Stomach (tissue), 4 donors: ENCODE results near the gene LDB3.

ENCODE experiments used
- POLR2A ChIP-seq, 4 donors: fragments of 450-650 bp; IDR thresholded peaks; one replicate each; pipeline ENCODE4 v1.6.1; 2016; ENCODE audit warnings: antibody characterized with exemption in 4 of 4, control low read depth in 2 of 4, mild to moderate bottlenecking in 1 of 4, moderate library complexity in 1 of 4
- POLR2AphosphoS5 ChIP-seq, 3 donors: sonication (generic); formaldehyde crosslinking; IDR thresholded peaks; one replicate each; pipeline ENCODE4 v1.6.1; 2016; ENCODE audit warnings: antibody characterized with exemption in 3 of 3
- TF ChIP-seq, protein P1 (sequence below), 7 experiments: fragments of 450-650 bp in 4 of 7; fragments of 200-600 bp in 3 of 7; sonication (generic) in 3 of 7; IDR thresholded peaks; one replicate each; pipeline ENCODE4 v1.5.1; 2016 to 2019; ENCODE audit warnings: antibody characterized with exemption in 7 of 7, control low read depth in 2 of 7, mild to moderate bottlenecking in 1 of 7

DNA sequence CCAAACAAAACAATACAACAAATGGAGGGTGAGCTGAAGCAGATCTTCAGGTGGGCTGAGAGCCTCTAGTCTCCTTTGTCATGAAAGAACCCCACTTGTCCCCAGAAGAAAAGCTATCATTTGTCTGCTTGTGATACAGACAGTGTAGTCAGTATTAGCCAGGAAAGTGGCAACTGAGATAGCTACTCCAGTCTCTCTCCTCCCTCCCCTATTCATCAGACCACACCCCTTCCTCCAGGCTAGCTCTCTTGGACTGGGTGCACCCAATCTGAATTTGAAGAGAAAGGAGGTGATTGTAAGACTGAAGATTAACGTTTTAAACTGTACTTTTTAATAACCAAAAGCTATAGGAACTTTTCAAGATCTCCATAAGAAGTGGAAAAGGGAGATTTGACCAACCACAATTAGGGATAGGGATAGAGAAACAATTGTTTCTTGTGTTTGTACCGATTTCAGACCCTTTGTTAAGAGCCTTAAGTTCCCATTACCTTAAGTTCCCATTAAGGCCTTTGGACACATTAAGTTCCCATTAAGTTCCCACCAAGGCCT, 102.2 kb downstream of the LDB3 start:
- TF ChIP-seq, protein P1, sequence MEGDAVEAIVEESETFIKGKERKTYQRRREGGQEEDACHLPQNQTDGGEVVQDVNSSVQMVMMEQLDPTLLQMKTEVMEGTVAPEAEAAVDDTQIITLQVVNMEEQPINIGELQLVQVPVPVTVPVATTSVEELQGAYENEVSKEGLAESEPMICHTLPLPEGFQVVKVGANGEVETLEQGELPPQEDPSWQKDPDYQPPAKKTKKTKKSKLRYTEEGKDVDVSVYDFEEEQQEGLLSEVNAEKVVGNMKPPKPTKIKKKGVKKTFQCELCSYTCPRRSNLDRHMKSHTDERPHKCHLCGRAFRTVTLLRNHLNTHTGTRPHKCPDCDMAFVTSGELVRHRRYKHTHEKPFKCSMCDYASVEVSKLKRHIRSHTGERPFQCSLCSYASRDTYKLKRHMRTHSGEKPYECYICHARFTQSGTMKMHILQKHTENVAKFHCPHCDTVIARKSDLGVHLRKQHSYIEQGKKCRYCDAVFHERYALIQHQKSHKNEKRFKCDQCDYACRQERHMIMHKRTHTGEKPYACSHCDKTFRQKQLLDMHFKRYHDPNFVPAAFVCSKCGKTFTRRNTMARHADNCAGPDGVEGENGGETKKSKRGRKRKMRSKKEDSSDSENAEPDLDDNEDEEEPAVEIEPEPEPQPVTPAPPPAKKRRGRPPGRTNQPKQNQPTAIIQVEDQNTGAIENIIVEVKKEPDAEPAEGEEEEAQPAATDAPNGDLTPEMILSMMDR (IDR thresholded peaks at IDR 0.05), result no peak
- TF ChIP-seq POLR2A (IDR thresholded peaks at IDR 0.05) (no peak), POLR2AphosphoS5 (IDR thresholded peaks at IDR 0.05) (no peak)
